ENCODE measurements around the gene ZNF618. TPM values are rescaled to one million over a fixed set of nuclear protein-coding genes. Genes with fewer than 3 reads are reported as not detected.

The ZNF618 gene
- total and polyA plus RNA-seq, 2 experiments from 2014 or later, result 2.3 to 5.1 TPM

GRCh38 chr9:113933671-113934070 is 57.6 kb downstream of the ZNF618 start:
- H3K4me3 ChIP-seq, result no peak overlapping the region
- H3F3A ChIP-seq (ENCODE audit: insufficient read depth), result no peaks in the 10 kb centered on the region
- H3K27me3 ChIP-seq (replicated peaks; ENCODE audit: insufficient read depth), result no peaks in the 10 kb centered on the region
- no peak overlapping the region for H2AFZ ChIP-seq
- in situ Hi-C loops (cut with MboI), result no loop called here
- TF ChIP-seq EZH2 (IDR thresholded peaks at IDR 0.05; ENCODE audit: insufficient read depth, poor library complexity, severe bottlenecking) (no peak), EZH2phosphoT487 (IDR thresholded peaks at IDR 0.05; ENCODE audit: insufficient read depth, low read depth) (no peak)
- no peak for DNase-seq
- no peak overlapping the region for H3K4me2 ChIP-seq (ENCODE audit: unreplicated experiment)
- peaks cover 9% of the 10 kb centered on the region; the same call in 1 of the 2 replicates for H3K4me1 ChIP-seq (ENCODE audit: insufficient read depth)
- H4K20me1 ChIP-seq (ENCODE audit: insufficient read depth), result peaks cover 6% of the 10 kb centered on the region; the same call in 1 of the 2 replicates
- no peaks in the 10 kb centered on the region for H3K9me2 ChIP-seq (ENCODE audit: insufficient read depth)
- H3K9ac ChIP-seq, result no peak overlapping the region
- no peak overlapping the region for H3K27ac ChIP-seq
- H3K36me3 ChIP-seq (ENCODE audit: low read depth), result no peaks in the 10 kb centered on the region
- no peaks in the 10 kb centered on the region for H3K9me3 ChIP-seq (ENCODE audit: low read depth)
- peaks cover 74% of the 10 kb centered on the region for H3K79me2 ChIP-seq (ENCODE audit: insufficient read depth)

DNA sequence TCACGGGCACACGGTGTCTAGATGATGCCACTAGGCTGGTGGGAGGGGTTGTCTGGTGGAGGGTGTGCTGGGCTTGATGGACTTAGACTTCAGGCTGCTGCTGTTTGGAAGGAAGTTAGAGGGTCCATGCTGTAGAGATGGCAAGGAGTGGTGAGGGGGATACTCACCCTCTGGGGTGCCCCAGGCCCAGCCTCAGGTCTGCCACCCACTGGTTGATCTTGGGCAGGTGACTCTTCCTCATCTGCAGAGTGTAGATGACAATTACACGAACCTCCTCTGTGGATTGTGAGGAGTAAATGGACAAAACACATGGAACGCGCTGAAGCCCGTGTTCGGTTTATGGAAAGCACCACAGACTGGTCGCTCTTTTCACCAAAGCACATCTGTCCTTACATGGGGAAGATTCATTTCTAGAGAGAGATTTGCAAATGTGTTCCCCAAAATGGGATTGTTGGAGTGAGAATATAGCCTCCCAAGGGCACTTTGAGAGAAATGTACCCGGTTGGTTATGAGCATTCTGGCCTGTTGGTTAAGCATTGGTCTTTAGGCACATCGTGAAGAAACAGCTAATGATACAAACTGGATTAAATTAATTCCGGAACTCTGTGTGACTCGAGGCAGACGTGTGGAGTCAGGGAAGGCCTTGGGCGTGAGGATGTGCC is 58.2 kb downstream of the ZNF618 start:
- 92% methylated on average over 14 of the region's 14 CpGs for WGBS, 2 experiments (ENCODE audit: low coverage in 1 of 2, low lambda C conversion rate in 2 of 2, missing lambda C conversion rate in 2 of 2)
- no peak for TF ChIP-seq EZH2 (IDR thresholded peaks at IDR 0.05; ENCODE audit: insufficient read depth, poor library complexity, severe bottlenecking)
- TF ChIP-seq EZH2phosphoT487 (IDR thresholded peaks at IDR 0.05; ENCODE audit: insufficient read depth, low read depth), result no peak
- Histone ChIP-seq H2AFZ (no peak overlapping the region), H3K4me2 (ENCODE audit: unreplicated experiment) (no peak overlapping the region), H3K36me3 (ENCODE audit: low read depth) (no peaks in the 10 kb centered on the region), H3K9me3 (ENCODE audit: low read depth) (no peaks in the 10 kb centered on the region), H3K4me1 (ENCODE audit: insufficient read depth) (peaks cover 9% of the 10 kb centered on the region; the same call in 1 of the 2 replicates), H3K9ac (no peak overlapping the region), H3K79me2 (ENCODE audit: insufficient read depth) (peaks cover 74% of the 10 kb centered on the region), H3K27me3 (replicated peaks; ENCODE audit: insufficient read depth) (no peaks in the 10 kb centered on the region), H3K9me2 (ENCODE audit: insufficient read depth) (no peaks in the 10 kb centered on the region), H3K27ac (no peak overlapping the region), H3K4me3 (no peak overlapping the region), H3F3A (ENCODE audit: insufficient read depth) (no peaks in the 10 kb centered on the region), H4K20me1 (ENCODE audit: insufficient read depth) (peaks cover 6% of the 10 kb centered on the region; the same call in 1 of the 2 replicates)
- no peak for DNase-seq
- in situ Hi-C loops (cut with MboI), result no loop called here

GRCh38 chr9:113934829-113935676 is 58.9 kb downstream of the ZNF618 start:
- H3F3A ChIP-seq (ENCODE audit: insufficient read depth), result no peaks in the 10 kb centered on the region
- in situ Hi-C loops (cut with MboI), result no loop called here
- H2AFZ ChIP-seq, result no peak overlapping the region
- no peak for TF ChIP-seq EZH2 (IDR thresholded peaks at IDR 0.05; ENCODE audit: insufficient read depth, poor library complexity, severe bottlenecking)
- TF ChIP-seq EZH2phosphoT487 (IDR thresholded peaks at IDR 0.05; ENCODE audit: insufficient read depth, low read depth), result no peak
- H3K4me1 ChIP-seq (ENCODE audit: insufficient read depth), result 0 out of 2 replicates have a peak, but pooled peaks cover 1% of the 10 kb centered on the region
- no peak for DNase-seq
- H3K9me2 ChIP-seq (ENCODE audit: insufficient read depth), result no peaks in the 10 kb centered on the region
- no peak overlapping the region for H3K27ac ChIP-seq
- peaks cover 73% of the 10 kb centered on the region for H3K79me2 ChIP-seq (ENCODE audit: insufficient read depth)
- H3K9ac ChIP-seq, result no peak overlapping the region
- peaks cover 4% of the 10 kb centered on the region; the same call in 1 of the 2 replicates for H4K20me1 ChIP-seq (ENCODE audit: insufficient read depth)
- H3K9me3 ChIP-seq (ENCODE audit: low read depth), result no peaks in the 10 kb centered on the region
- H3K4me2 ChIP-seq (ENCODE audit: unreplicated experiment), result no peak overlapping the region
- 95% methylated on average over 12 to 13 of the region's 13 CpGs for WGBS, 2 experiments (ENCODE audit: low coverage in 1 of 2, low lambda C conversion rate in 2 of 2, missing lambda C conversion rate in 2 of 2)
- H3K4me3 ChIP-seq, result no peak overlapping the region
- H3K36me3 ChIP-seq (ENCODE audit: low read depth), result no peaks in the 10 kb centered on the region
- H3K27me3 ChIP-seq (replicated peaks; ENCODE audit: insufficient read depth), result no peaks in the 10 kb centered on the region

DNA sequence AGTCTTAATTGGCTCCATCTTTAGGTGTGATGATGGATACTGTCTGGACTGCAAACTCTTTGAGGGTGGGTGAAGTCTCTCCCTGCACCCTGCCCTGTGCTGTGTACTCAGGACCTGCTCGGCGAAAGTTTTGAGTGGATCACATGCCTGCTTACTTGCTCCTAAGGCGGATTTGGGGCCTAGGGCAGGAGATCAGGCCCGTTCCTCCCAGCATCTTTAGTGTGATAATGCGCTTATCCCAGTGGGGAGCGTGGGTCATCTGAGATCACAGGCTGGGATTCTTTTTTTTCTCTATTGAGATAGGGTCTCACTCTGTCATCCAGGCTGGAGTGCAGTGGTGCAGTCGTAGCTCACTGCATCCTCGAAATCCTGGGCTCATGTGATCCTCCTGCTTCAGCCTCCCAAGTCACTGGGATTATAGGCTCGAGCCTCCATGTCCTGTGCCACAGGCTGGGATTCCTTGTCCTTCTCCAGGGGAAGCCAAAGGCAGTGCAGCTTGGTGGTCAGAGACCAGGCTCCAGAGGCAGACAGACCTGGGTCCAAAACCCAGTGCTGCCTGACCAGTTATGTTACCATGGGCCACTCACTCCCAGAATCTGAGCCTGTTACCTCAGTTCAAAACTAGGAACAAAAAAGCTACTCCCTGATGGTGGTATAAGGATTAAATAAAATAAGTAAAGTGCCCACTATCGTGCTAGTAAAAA is 59.7 kb downstream of the ZNF618 start:
- no peaks in the 10 kb centered on the region; the same call in 1 of the 2 replicates for H4K20me1 ChIP-seq (ENCODE audit: insufficient read depth)
- no peak overlapping the region for H3K4me3 ChIP-seq
- in situ Hi-C loops (cut with MboI), result no loop called here
- no peaks in the 10 kb centered on the region for H3K9me3 ChIP-seq (ENCODE audit: low read depth)
- no peak for DNase-seq
- peaks cover 2% of the 10 kb centered on the region; the same call in 1 of the 2 replicates for H3K4me1 ChIP-seq (ENCODE audit: insufficient read depth)
- no peak overlapping the region for H3K4me2 ChIP-seq (ENCODE audit: unreplicated experiment)
- 89 to 95% methylated on average over 10 of the region's 10 CpGs for WGBS, 2 experiments (ENCODE audit: low coverage in 1 of 2, low lambda C conversion rate in 2 of 2, missing lambda C conversion rate in 2 of 2)
- TF ChIP-seq EZH2 (IDR thresholded peaks at IDR 0.05; ENCODE audit: insufficient read depth, poor library complexity, severe bottlenecking), result no peak
- no peak for TF ChIP-seq EZH2phosphoT487 (IDR thresholded peaks at IDR 0.05; ENCODE audit: insufficient read depth, low read depth)
- H3K36me3 ChIP-seq (ENCODE audit: low read depth), result no peaks in the 10 kb centered on the region
- H3K9me2 ChIP-seq (ENCODE audit: insufficient read depth), result no peaks in the 10 kb centered on the region
- no peaks in the 10 kb centered on the region for H3F3A ChIP-seq (ENCODE audit: insufficient read depth)
- no peak overlapping the region for H3K9ac ChIP-seq
- H3K27ac ChIP-seq, result no peak overlapping the region
- H3K27me3 ChIP-seq (replicated peaks; ENCODE audit: insufficient read depth), result no peaks in the 10 kb centered on the region
- no peak overlapping the region for H2AFZ ChIP-seq
- peaks cover 72% of the 10 kb centered on the region for H3K79me2 ChIP-seq (ENCODE audit: insufficient read depth)
